Upper lobe of left lung (tissue), 6 donors: ENCODE measurements around the gene SULT1C3. TPM values are rescaled to one million over a fixed set of nuclear protein-coding genes. Genes with fewer than 3 reads are reported as not detected.

Experiments
- ATAC-seq, 2 donors: fragments of 200-7000 bp; cut with Tn5 transposase; one replicate each; pipeline ENCODE4 v1.9.1; 2022; ENCODE audit warnings: mild to moderate bottlenecking in 2 of 2, moderate library complexity in 2 of 2; ENCODE audit not compliant: low FRiP score in 2 of 2
- DNase-seq, 2 donors: peaks; one replicate each; pipeline ENCODE4 v3.0.0-alpha.2; 2019 to 2020
- H3K27ac ChIP-seq, 4 donors: fragments of 200-600 bp; sonication (generic); one replicate each; pipeline ENCODE4 v1.5.1; 2016 to 2019
- H3K27me3 ChIP-seq, 4 donors: fragments of 200-600 bp; sonication (generic); one replicate each; pipeline ENCODE4 v1.5.1; 2017 to 2019
- H3K36me3 ChIP-seq, 4 donors: fragments of 200-600 bp; sonication (generic); one replicate each; pipeline ENCODE4 v1.5.1; 2016 to 2019
- H3K4me1 ChIP-seq, 4 donors: fragments of 200-600 bp; sonication (generic); one replicate each; pipeline ENCODE4 v1.5.1; 2018 to 2019
- H3K4me3 ChIP-seq, 4 donors: fragments of 200-600 bp; sonication (generic); one replicate each; pipeline ENCODE4 v1.5.1; 2017 to 2019; ENCODE audit warnings: mild to moderate bottlenecking in 2 of 4, moderate library complexity in 1 of 4
- H3K9me3 ChIP-seq, 4 donors: fragments of 200-600 bp; sonication (generic); one replicate each; pipeline ENCODE4 v1.5.1; 2018 to 2019
- CTCF ChIP-seq, 6 experiments: fragments of 450-650 bp in 4 of 6; fragments of 200-600 bp in 2 of 6; sonication (generic) in 2 of 6; IDR thresholded peaks; one replicate each; pipeline ENCODE4 v1.5.1; 2016 to 2019; ENCODE audit warnings: antibody characterized with exemption in 6 of 6
- EP300 ChIP-seq, 4 donors: sonication (generic); formaldehyde crosslinking; IDR thresholded peaks; one replicate each; pipeline ENCODE4 v1.5.1; 2017; ENCODE audit warnings: antibody characterized with exemption in 4 of 4, control low read depth in 2 of 4
- POLR2A ChIP-seq, 4 donors: fragments of 450-650 bp; IDR thresholded peaks; one replicate each; pipeline ENCODE4 v1.5.1; 2016 to 2017; ENCODE audit warnings: antibody characterized with exemption in 4 of 4, mild to moderate bottlenecking in 2 of 4
- POLR2AphosphoS5 ChIP-seq, 2 donors: sonication (generic); formaldehyde crosslinking; IDR thresholded peaks; one replicate each; pipeline ENCODE4 v1.5.1; 2017; ENCODE audit warnings: antibody characterized with exemption in 2 of 2
- WGBS, 2 donors: methylation state at CpG; one replicate each; pipeline ENCODE4 v1.1.5; 2017 to 2018; 5-methylcytosine and 5-hydroxymethylcytosine counted together
- total RNA-seq, 6 donors: library from RNA; depleted of rRNA in 4 of 6; stranded (reverse); fragments of >200 nt in 4 of 6; gene quantifications; one replicate each; pipeline versions ENCODE4 v1.1.0 to v1.2.1, GENCODE V29; 2016 to 2021
- donor health status: DM: no; HTN: no; CAD: no; lungs with moderate emphysema.
- donor health status: DM: no; HTN: yes; CAD: no; lungs with severe emphysema.

The SULT1C3 gene
- total RNA-seq, 6 donors from 2014 or later = not detected

- no peak overlapping the region for H3K27ac ChIP-seq
- no peak for DNase-seq
- no peaks in the 10 kb centered on the region for H3K4me1 ChIP-seq
- TF ChIP-seq POLR2A (IDR thresholded peaks at IDR 0.05) (no peak), POLR2AphosphoS5 (IDR thresholded peaks at IDR 0.05) (no peak), CTCF (IDR thresholded peaks at IDR 0.05) (no peak), EP300 (IDR thresholded peaks at IDR 0.05) (no peak)
- H3K9me3 ChIP-seq = peaks cover 0 to 6% (median 0%) of the 10 kb centered on the region in 4 donors
- H3K36me3 ChIP-seq = no peaks in the 10 kb centered on the region
- WGBS, 2 donors = 97 to 98% methylated on average over 5 of the region's 5 CpGs
- H3K27me3 ChIP-seq = no peaks in the 10 kb centered on the region
- no peak for ATAC-seq
- no peak overlapping the region for H3K4me3 ChIP-seq
These were observed 1.2 kb downstream of the SULT1C3 start for GRCh38 chr2:108240966-108241365.

- H3K9me3 ChIP-seq = no peaks in the 10 kb centered on the region
- H3K4me1 ChIP-seq = no peaks in the 10 kb centered on the region
- DNase-seq (no peak), ATAC-seq (no peak)
- H3K27me3 ChIP-seq = no peaks in the 10 kb centered on the region
- 52 to 86% methylated on average over 1 of the region's 1 CpG for WGBS, 2 donors
- H3K36me3 ChIP-seq = no peaks in the 10 kb centered on the region
- no peak overlapping the region for H3K27ac ChIP-seq
- H3K4me3 ChIP-seq = no peak overlapping the region
- no peak for TF ChIP-seq POLR2A (IDR thresholded peaks at IDR 0.05)
- no peak for TF ChIP-seq POLR2AphosphoS5 (IDR thresholded peaks at IDR 0.05)
- TF ChIP-seq EP300 (IDR thresholded peaks at IDR 0.05) = no peak
- no peak for TF ChIP-seq CTCF (IDR thresholded peaks at IDR 0.05)
These were observed 3.8 kb downstream of the SULT1C3 start for GRCh38 chr2:108243566-108243965.

GRCh38 chr2:108244667-108245414, 5.1 kb downstream of the SULT1C3 start:
- no peaks in the 10 kb centered on the region for H3K4me1 ChIP-seq
- H3K4me3 ChIP-seq = no peak overlapping the region
- H3K27ac ChIP-seq = no peak overlapping the region
- no peaks in the 10 kb centered on the region for H3K9me3 ChIP-seq
- TF ChIP-seq POLR2A (IDR thresholded peaks at IDR 0.05) (no peak), POLR2AphosphoS5 (IDR thresholded peaks at IDR 0.05) (no peak), EP300 (IDR thresholded peaks at IDR 0.05) (no peak), CTCF (IDR thresholded peaks at IDR 0.05) (no peak)
- no peak for ATAC-seq
- H3K36me3 ChIP-seq = no peaks in the 10 kb centered on the region
- H3K27me3 ChIP-seq = no peaks in the 10 kb centered on the region
- whole genome bisulfite sequencing, 2 donors = 89 to 92% methylated on average over 2 of the region's 2 CpGs
- no peak for DNase-seq

GRCh38 chr2:108253106-108253505, 13.3 kb downstream of the SULT1C3 start:
- no peaks in the 10 kb centered on the region for H3K36me3 ChIP-seq
- ATAC-seq = no peak
- no peak overlapping the region for H3K4me3 ChIP-seq
- no peak overlapping the region for H3K27ac ChIP-seq
- TF ChIP-seq POLR2A (IDR thresholded peaks at IDR 0.05) (no peak), POLR2AphosphoS5 (IDR thresholded peaks at IDR 0.05) (no peak), EP300 (IDR thresholded peaks at IDR 0.05) (no peak), CTCF (IDR thresholded peaks at IDR 0.05) (no peak)
- WGBS, 2 donors = 21 to 29% methylated on average over 1 of the region's 1 CpG
- DNase-seq = no peak
- H3K9me3 ChIP-seq = no peaks in the 10 kb centered on the region
- no peaks in the 10 kb centered on the region for H3K27me3 ChIP-seq
- no peaks in the 10 kb centered on the region for H3K4me1 ChIP-seq
